Measurements from ENCODE around the gene SUSD2. TPM values are rescaled to one million over a fixed set of nuclear protein-coding genes. Genes with fewer than 3 reads are reported as not detected.

Gene SUSD2
- total RNA-seq, 2 experiments from 2014 or later, result 0.38 to 0.54 TPM

- Histone ChIP-seq H3K36me3 (ENCODE audit: insufficient read depth, low read length) (peaks cover 29% of the 10 kb centered on the region; the same call in 1 of the 2 replicates), H2AFZ (ENCODE audit: low read length) (no peak overlapping the region), H3K9me3 (ENCODE audit: low read length) (no peaks in the 10 kb centered on the region), H4K20me1 (ENCODE audit: insufficient read depth, low read length) (no peaks in the 10 kb centered on the region), H3K9me2 (ENCODE audit: insufficient read depth, low read length) (no peaks in the 10 kb centered on the region), H3K4me3 (ENCODE audit: low read depth, low read length, poor library complexity, severe bottlenecking) (no peak overlapping the region), H3K79me2 (ENCODE audit: insufficient read depth, low read depth, low read length) (no peaks in the 10 kb centered on the region), H3K4me1 (ENCODE audit: insufficient read depth, low read length, poor library complexity, severe bottlenecking) (peaks cover 13% of the 10 kb centered on the region), H3K4me2 (ENCODE audit: low read length) (no peak overlapping the region), H3K27ac (ENCODE audit: low read depth, low read length, poor library complexity, severe bottlenecking) (no peak overlapping the region)
- no peak for DNase-seq (ENCODE audit: low spot score)
- no TSS peak for BruUV-seq (replicated peaks)
- intact Hi-C loops (cut with micrococcal nuclease; ENCODE audit: unreplicated experiment), result no loop called here
- CTCF ChIA-PET (ENCODE audit: unreplicated experiment), result no interaction called here
- no peak for TF ChIP-seq CTCF (conservative IDR thresholded peaks at IDR 0.05; ENCODE audit: low read length)
- no peak for TF ChIP-seq EZH2phosphoT487 (IDR thresholded peaks at IDR 0.05; ENCODE audit: borderline replicate concordance, low read depth, low read length)
- POLR2A ChIA-PET, result interaction anchor here (1.0 kb wide), 1 partner anchor 14 kb away, joined by 3 read pairs; no protein-coding TSS in a partner anchor
Measured at GRCh38 chr22:24164243-24164642, 17.0 kb upstream of the SUSD2 start.

GRCh38 chr22:24164940-24165339 lies 16.3 kb upstream of the SUSD2 start:
- Histone ChIP-seq H3K9me3 (ENCODE audit: low read length) (no peaks in the 10 kb centered on the region), H3K4me3 (ENCODE audit: low read depth, low read length, poor library complexity, severe bottlenecking) (no peak overlapping the region), H3K9me2 (ENCODE audit: insufficient read depth, low read length) (no peaks in the 10 kb centered on the region), H4K20me1 (ENCODE audit: insufficient read depth, low read length) (no peaks in the 10 kb centered on the region), H3K27ac (ENCODE audit: low read depth, low read length, poor library complexity, severe bottlenecking) (no peak overlapping the region), H3K4me1 (ENCODE audit: insufficient read depth, low read length, poor library complexity, severe bottlenecking) (peaks cover 13% of the 10 kb centered on the region), H3K36me3 (ENCODE audit: insufficient read depth, low read length) (peaks cover 29% of the 10 kb centered on the region; the same call in 1 of the 2 replicates), H3K4me2 (ENCODE audit: low read length) (no peak overlapping the region), H2AFZ (ENCODE audit: low read length) (no peak overlapping the region), H3K79me2 (ENCODE audit: insufficient read depth, low read depth, low read length) (no peaks in the 10 kb centered on the region)
- DNase-seq (ENCODE audit: low spot score), result no peak
- TF ChIP-seq EZH2phosphoT487 (IDR thresholded peaks at IDR 0.05; ENCODE audit: borderline replicate concordance, low read depth, low read length), result no peak
- TF ChIP-seq CTCF (conservative IDR thresholded peaks at IDR 0.05; ENCODE audit: low read length), result no peak
- BruUV-seq (replicated peaks), result no TSS peak
- intact Hi-C loops (cut with micrococcal nuclease; ENCODE audit: unreplicated experiment), result no loop called here
- ChIA-PET POLR2A (no interaction called here), CTCF (ENCODE audit: unreplicated experiment) (interaction anchor here (1.2 kb wide), 1 partner anchor 8 kb away, joined by 4 read pairs; no protein-coding TSS in a partner anchor)

GRCh38 chr22:24165673-24166072 lies 15.6 kb upstream of the SUSD2 start:
- Histone ChIP-seq H3K9me3 (ENCODE audit: low read length) (no peaks in the 10 kb centered on the region), H4K20me1 (ENCODE audit: insufficient read depth, low read length) (no peaks in the 10 kb centered on the region), H3K4me1 (ENCODE audit: insufficient read depth, low read length, poor library complexity, severe bottlenecking) (peaks cover 13% of the 10 kb centered on the region), H3K36me3 (ENCODE audit: insufficient read depth, low read length) (peaks cover 29% of the 10 kb centered on the region; the same call in 1 of the 2 replicates), H3K4me2 (ENCODE audit: low read length) (no peak overlapping the region), H3K4me3 (ENCODE audit: low read depth, low read length, poor library complexity, severe bottlenecking) (no peak overlapping the region), H3K79me2 (ENCODE audit: insufficient read depth, low read depth, low read length) (no peaks in the 10 kb centered on the region), H3K9me2 (ENCODE audit: insufficient read depth, low read length) (no peaks in the 10 kb centered on the region), H3K27ac (ENCODE audit: low read depth, low read length, poor library complexity, severe bottlenecking) (no peak overlapping the region), H2AFZ (ENCODE audit: low read length) (no peak overlapping the region)
- CTCF ChIA-PET (ENCODE audit: unreplicated experiment), result interaction anchor here (1.2 kb wide), 1 partner anchor 9 kb away, joined by 4 read pairs; no protein-coding TSS in a partner anchor
- POLR2A ChIA-PET, result no interaction called here
- no peak for TF ChIP-seq CTCF (conservative IDR thresholded peaks at IDR 0.05; ENCODE audit: low read length)
- DNase-seq (ENCODE audit: low spot score), result no peak
- no TSS peak for BruUV-seq (replicated peaks)
- intact Hi-C loops (cut with micrococcal nuclease; ENCODE audit: unreplicated experiment), result no loop called here
